HG02938 (cell line): Measurements from ENCODE around the gene SIGLEC7.
"Not testable (repeated sequence)": the region's sequence is repeated elsewhere in the genome, so short reads cannot be mapped to it uniquely, and the experiment has no call there.

Source experiments
- ATAC-seq: cut with Tn5 transposase; IDR thresholded peaks from one replicate; pipeline ENCODE4 v1.9.1; 2021; ENCODE audit warnings: mild to moderate bottlenecking, moderate library complexity; ENCODE audit not compliant: unreplicated experiment

The SIGLEC7 gene

DNA sequence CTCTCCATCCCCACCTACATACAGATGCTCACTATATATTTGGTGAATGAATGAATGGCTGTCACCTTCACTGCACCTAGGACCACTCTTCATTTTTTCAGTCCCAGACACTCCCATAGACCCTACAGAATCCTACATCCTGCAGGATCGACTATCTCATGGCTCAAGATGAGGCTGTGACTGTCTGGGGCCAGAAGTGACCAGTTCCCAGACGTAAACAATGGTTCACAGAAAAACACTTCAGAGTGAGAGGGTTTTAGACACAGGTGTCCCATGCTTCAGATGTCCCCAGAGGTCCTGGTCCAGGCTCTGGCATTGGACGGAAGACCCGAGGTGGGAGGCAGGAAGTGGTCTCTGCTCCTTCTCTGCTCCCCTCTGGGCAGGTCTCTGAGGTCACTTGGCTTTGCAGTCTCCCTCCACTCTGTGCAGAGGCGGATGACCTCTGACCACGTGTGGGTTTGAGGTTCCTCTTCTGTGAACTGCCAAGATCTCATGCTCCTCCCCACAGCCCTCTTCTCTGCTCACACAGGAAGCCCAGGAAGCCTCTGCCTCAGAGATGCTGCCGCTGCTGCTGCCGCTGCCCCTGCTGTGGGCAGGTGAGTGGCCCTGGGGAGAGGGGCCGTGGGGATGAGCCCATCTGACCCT is 24.9 kb downstream of the SIGLEC7 start:
- no peak for ATAC-seq

DNA sequence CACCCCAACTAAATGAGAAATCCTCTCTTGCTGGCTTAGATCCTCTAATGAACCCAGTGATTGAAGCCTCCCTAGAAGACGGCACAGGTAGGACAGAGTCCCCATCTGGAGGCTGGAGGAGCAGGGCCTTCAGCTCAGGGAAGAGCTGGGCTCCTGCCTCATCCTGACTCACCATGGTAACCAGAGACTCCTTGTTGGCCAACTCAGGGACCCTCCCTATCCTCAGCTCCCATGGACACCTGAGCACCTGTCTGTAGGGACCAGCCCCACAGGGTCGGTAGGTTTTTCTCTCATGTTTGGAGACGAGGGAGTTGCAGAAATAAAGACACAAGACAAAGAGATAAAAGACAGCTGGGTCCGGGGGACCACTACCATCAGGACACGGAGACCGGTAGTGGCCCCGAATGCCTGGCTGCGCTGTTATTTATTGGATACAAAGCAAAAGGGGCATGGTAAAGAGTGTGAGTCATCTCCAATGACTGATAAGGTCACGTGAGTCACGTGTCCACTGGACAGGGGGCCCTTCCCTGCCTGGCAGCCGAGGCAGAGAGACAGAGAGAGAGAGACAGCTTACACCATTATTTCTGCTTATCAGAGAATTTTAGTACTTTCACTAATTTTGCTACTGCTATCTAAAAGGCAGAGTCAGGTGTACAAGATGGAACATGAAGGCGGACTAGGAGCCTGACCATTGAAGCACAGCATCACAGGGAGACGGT is 26.6 kb downstream of the SIGLEC7 start:
- no peak for ATAC-seq

DNA sequence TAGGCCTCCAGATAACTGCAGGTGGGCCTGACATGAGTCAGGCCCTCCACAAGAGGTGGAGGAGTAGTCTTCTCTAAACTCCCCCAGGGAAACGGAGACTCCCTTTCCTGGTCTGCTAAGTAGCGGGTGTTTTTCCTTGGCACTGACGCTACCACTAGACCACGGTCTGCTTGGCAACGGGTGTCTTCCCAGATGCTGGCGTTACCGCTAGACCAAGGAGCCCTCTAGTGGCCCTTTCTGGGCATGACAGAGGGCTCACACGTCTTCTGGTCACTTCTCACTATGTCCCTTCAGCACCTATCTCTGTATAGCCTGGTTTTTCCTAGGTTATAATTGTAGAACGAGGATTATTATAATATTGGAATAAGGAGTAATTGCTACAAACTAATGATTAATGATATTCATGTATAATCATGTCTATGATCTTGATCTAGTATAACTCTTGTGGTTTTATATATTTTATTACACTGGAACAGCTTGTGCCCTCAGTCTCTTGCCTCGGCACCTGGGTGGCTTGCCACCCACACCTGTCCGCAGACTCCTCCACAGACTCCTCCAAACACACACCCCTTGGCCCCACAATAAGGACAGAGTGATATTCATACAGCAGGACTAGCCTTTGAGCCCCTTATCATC is 27.3 kb downstream of the SIGLEC7 start:
- ATAC-seq, result not testable (repeated sequence)

DNA sequence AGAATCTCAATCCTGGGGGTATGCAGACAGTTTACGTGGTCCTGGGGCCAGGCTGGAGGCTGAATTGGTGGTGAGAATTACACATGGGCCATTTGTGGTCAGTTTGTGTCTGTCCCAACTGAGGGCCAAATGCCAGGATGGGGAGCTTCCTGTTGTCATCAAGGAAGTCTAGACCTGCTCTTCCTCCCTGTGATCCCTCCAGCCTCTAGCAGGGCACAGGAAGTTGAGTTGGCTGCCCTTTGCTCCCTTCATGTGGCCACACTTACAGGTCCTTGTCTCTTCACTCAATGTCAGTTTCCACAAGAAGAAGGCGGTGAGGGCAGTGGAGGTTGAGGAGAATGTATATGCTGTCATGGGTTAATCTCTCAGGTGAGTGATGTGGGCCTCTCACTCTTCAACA is 30.1 kb downstream of the SIGLEC7 start:
- ATAC-seq, result no peak

DNA sequence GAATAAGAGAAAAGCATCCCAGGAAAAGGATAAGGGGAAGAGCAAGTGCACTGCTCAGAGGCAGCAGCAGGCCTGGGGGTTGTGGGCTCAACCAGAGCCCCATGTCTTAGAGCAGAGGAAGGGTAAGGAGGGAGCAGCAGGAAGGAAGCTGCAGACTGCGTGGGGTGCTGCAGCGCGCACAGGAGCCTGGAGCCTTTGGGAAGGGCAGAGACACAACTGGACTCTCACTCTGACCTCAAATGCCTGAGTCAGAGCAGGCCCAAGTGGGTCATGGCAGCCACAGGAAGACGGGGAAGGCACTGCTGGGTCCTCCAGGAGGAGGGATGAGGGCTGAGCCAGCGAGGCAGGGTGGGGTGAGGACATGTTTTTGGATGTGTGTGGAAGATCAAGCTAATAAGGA is 31.6 kb downstream of the SIGLEC7 start:
- ATAC-seq, result no peak

DNA sequence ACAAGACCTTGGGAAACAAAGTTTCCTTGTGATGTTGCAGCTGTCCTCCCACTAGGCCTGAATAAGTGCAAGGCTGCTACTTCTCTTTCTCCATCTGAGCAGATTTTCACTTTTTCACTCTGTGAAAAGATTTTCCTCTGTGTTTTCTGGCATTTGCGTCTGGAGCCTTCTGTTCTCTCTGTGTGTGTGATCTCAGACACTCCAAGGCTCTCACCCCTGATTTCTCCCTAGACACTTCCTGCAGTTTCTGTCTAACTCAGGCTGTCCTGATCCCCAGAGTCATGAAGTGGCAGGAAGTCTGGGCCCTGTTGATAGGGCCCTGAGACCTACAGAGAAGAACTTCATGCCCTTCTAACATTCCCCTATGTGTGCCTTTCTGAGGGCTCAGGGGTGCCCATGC is 37.2 kb downstream of the SIGLEC7 start:
- no peak for ATAC-seq

DNA sequence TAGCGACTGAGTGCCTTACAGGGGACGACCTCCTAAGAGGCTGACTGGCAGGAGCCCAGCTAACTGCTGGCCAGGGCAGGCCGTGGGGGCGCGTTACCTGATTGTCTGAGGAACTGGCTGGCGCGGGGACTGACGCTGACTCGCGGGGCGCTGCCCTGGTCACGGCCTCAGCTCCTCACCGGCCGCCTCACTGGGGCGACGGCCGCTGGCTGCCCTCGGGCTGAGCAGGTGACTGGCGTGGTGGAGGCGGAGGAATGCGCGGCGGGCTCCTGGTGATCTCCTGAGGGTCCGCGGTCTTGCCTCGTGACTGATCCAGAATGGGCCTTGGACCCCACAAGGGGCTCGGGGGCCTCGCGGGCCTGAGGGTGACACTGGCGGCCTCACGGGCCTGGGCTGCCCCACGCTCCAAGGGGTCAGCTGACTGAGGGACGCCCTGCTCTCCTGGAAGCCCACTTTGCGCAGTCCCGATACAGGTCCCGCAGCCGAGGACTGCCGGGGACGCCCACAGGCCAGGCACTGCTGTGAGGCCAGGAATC is 39.3 kb downstream of the SIGLEC7 start:
- no peak for ATAC-seq

DNA sequence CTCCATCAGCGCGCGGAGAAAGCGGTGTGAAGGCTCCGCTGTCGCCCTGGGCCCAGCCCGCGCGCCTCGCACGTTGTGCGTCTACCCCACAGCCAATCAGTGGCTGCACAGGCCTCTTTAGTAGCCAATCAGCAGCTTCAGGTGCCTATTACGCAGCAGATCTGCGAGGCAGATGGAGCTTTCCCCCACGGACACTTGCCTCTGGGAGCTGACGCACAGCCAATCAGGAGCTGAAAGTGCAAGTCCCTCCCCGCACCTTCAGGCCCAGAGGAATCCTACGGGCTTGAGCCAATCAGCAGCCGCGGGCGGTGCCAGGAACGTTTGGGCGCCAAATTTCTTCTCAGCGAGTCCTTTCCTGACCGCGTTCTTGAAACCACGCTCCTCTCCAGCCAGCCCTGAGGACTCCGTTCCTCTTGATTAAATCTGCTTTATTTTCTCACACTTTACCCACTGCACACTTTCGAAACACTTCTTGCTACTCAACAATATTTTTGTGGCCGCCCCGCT is 39.9 kb downstream of the SIGLEC7 start:
- ATAC-seq, result no peak

DNA sequence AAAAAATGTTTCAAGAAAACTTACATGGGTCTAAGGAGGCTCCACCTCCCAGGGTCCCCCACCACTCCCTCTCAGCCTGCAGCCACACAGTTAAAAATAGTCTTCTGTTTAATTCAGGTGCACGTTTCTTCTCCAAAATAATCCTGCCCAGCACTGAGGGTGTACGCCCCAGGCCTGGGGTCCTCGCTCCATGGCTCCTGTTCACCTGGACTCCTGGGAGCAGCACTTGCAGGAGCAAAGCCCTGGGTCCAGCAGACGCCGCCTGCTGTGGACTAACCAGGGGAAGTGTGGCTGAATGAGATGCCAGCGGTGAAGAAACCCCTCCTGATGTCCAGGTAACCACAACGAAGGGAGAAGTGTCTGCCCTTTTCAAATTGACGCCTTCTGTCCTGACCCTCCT is 41.5 kb downstream of the SIGLEC7 start:
- ATAC-seq, result no peak

DNA sequence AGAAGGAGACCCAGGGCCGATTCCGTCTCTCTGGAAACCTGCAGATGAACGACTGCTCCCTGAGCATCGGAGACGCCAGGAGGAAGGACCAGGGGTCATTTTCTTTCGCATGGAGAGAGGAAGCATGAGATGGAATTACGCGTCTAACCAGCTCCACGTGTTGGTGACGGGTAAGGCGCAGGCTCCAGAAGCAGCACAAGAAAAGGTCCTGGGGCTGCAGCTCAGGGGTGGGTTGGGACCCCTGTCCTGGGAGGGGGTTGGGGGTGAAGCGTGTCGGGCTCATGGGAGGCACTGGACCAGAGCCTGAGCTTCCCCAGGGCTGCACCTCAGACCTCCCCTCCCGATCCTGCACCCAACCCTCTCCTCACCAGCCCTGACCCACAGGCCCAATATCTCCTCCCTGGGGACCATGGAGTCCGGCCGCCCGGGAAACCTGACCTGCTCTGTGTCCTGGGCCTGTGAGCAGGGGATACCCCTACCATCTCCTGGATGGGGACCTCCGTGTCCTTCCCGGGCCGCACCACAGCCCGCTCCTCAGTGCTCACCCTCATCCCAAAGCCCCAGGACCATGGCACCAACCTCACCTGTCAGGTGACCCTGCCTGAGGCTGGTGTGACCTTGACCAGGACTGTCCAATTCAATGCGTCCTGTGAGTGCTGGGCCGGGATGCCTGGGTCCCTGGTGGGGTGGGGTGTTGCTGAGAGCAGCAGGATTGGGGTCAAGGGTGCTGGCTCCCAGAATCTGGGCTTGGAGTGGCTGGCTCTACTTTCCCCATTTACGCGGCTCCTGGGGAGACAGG is 43.2 kb downstream of the SIGLEC7 start:
- ATAC-seq, result no peak

DNA sequence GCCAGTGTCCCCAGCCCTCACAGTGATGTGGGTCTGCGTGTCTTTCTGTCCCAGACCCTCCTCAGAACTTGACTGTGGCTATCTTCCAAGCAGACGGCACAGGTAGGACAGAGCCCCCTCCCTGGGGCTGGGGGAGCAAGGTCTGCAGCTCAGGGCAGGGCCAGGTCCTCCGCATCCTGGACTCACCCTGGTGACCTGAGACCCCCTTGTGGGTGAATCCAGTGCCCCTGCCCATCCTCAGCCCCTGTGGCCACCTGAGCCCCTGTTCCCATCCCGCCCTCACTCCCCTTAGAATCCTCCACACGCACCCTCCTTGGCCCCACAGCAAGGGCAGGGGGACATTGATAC is 43.7 kb downstream of the SIGLEC7 start:
- ATAC-seq, result no peak

DNA sequence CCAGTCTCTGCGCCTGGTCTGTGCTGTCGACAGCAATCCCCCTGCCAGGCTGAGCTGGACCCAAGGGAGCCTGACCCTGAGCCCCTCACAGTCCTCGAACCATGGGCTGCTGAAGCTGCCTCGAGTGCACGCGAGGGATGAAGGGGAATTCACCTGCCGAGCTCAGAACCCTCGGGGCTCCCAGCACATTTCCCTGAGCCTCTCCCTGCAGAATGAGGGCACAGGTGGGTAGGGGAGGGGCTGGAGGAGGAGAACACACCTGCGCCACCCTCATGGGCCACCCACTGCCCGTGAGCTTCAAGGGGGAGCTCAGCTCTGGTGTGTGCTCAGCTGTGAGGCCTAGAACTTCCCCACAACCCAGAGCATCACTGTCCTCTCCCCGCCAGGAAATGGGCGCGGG is 44.2 kb downstream of the SIGLEC7 start:
- no peak for ATAC-seq

DNA sequence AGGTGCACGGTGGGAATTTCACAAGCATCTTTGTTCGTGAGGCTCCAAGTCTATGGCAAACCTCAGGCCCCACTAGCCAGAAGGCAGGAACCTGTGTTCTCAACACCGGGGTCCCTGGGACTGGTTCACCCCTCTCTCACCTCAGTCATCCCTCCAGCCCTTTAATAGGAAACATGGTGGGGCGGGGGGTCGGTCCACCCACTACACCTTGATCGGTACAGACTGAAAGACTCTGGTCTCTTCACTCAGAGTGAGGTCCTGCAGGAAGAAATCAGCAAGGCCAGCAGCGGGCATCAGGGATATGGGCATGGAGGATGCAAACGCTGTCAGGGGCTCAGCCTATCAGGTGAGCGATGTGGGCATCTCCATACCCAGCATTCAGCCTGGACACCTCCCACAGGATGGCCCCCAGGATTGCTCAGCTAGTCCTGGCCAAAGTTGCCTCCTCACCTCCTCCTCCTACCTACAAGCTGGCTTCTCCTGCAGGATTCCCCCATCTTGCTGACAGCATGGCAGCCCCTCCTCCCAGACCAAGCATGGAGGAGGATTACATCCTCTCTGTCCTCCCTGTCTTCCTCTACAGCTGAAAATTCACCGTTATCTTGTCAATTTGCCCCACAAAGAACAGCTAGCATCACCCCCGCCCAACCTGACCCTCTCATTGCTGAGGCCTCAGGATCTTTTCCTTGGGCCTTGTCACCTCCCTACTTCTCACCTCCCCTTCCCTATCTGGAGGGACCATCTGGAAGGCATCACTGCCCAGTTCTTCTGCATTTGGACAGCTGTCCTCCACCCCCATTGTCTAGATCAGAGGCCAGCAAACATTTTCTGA is 45.5 kb downstream of the SIGLEC7 start:
- ATAC-seq, result no peak

DNA sequence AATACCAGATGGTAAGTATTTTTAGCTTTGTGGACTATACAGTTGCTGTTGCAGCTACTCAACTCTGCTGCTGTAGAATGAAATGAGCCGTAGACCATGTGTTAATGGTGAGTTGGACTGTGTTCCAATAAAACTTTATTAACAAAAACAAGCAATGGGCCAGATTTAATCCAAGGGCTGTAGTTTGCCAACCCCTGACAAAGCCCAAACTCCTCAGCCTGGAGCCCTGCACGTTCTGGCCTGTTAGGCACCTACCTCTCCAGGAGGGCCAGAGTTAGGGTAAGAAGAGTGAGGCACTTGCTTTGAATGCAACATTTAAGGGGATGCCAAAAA is 46.1 kb downstream of the SIGLEC7 start:
- no peak for ATAC-seq

DNA sequence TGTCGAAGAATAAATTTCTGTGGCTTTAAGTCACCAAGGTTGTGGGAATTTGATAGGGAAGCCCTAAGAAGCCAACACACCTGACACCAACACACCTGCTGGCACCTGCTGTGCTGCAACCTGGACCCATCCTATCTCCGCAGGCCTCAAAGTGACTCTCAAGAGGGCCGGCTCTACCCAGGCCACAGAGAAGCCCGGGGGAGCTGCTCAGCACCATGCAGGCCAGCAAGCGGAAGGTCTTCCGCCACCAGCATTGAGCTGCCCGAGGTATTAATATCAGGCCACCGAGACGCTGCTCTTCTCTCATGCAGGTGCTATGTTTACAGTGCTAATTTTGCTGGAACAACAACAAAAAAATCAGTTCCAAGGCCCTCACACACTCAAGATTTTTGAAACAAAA is 50.6 kb downstream of the SIGLEC7 start:
- ATAC-seq, result no peak

DNA sequence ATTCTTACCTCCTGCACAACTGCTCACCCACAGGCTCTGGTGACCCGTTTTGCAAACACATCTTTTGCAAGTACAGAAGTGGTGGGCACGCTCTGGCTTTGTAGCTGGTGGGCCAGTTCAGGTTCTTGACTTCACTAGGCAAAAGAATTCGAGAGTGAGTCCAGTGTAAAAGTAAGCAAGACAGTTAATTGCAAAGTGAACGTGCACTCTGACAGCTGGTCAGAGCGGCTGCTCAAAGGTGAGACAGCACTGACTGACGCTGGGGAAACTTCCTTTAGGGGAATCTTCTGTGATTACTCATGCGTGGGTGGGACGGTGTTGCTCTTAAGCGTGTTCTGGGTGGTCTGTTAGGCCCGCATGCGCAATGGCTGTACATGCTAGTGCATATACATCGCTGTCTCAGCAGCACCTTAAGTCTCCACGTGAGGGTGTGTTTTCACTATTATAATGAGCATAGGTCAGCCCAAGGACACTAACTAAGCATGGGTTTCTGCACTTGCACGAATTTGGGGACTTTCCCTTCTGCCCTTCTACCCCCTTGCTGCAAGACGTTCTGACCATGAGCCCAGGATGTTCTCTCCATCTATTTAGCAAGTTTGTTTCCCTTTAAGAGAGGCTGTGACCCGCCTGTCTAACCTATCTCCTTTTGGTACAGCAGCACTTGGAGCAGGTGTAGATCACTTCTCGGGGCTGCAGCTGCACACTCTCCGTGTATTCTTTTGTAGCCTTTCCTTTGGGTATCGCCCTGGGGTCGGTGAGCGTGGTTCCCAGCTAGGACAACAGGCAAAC is 52.6 kb downstream of the SIGLEC7 start:
- no peak for ATAC-seq

DNA sequence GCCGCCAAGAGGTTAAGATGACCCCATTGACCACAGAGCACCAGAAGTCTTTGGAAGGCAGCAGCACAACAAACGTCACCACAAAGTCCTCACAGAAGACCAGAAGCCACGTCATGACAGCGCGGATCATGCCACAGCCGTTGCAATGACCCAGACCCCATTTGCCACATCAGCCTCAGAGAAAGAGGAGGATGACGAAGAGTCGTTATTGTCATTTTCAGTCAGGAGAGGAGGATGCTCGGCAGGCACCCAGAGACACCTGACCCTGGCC is 53.1 kb downstream of the SIGLEC7 start:
- ATAC-seq, result no peak

DNA sequence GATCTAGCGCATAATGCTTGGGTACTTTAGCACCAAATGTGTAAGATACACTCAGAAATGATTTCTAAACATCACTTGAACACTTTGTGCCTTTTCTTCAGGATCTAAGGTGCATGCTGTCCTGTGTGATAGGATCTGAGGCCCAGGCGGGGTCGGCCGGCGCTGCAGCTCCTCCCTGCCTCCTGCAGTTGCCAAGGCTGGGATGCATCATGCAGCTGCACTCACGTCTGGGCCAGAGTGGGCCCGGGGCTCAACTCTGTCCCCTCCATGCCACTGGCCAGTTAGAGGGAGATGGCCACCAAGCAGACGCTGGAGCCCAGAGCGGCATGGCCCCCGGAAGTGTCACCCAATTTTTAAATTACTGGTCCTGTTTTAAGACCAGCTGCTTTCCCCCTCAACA is 53.5 kb downstream of the SIGLEC7 start:
- no peak for ATAC-seq

DNA sequence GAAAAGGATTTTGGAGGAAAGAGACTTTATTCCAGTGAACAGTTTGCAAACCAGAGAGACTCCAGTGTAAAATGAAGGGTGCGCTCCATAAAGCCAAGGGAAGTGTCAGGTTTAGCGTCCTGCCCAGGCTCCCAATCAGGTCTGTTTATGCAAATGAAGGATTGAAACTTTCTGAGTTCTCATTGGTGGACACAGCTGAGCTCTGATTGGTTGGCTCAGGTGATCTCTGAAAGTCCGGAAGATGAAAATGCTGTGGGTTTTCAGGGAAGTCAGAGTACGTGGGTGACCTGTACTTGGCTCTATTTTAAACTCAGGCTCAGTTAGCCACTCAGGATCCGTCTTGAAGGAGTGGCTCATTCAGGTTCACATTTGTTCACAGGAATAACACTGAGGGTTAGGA is 54.1 kb downstream of the SIGLEC7 start:
- no peak for ATAC-seq

DNA sequence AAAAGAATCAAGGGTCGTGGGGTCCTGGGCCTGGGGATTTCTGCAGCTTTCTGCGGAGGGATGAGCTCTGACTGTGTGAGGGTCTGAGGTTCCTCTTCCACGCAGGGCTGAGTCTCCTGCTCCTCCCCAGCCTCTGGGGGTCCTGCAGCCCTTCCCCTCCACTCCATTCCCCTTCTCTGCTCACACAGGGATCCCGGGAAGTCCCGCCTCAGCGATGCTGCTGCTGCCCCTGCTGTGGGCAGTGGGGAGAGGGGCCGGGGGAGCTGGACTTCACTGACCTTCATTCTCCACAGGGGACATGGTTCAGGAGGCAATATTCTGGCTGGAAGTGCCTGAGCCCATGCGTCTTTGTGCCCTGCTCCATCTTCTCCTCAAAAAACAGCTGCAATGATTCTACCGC is 56.5 kb downstream of the SIGLEC7 start:
- no peak for ATAC-seq
